Measurements from ENCODE around the gene RERE. TPM values are rescaled to one million over a fixed set of nuclear protein-coding genes. Genes with fewer than 3 reads are reported as not detected.

The RERE gene
- total and polyA plus RNA-seq, 7 donors: 19.2 to 148 (median 90.6) TPM

GRCh38 chr1:8584316-8584715, 233.1 kb downstream of the RERE start:
- Histone ChIP-seq H3K4me1 (peaks cover 0 to under 1% (median 0%) of the 10 kb centered on the region in 4 donors), H3K27ac (no peak overlapping the region), H3K4me3 (no peak overlapping the region), H3K27me3 (no peaks in the 10 kb centered on the region), H3K9me3 (no peaks in the 10 kb centered on the region), H3K36me3 (no peaks in the 10 kb centered on the region)
- TF ChIP-seq EP300 (IDR thresholded peaks at IDR 0.05): no peak
- no peak for TF ChIP-seq POLR2A (IDR thresholded peaks at IDR 0.05)
- TF ChIP-seq POLR2AphosphoS5 (IDR thresholded peaks at IDR 0.05): no peak
- no peak for TF ChIP-seq CTCF (IDR thresholded peaks at IDR 0.05)
- WGBS, 2 donors: 84 to 93% methylated on average over 3 of the region's 3 CpGs
- DNase-seq: no peak
- intact Hi-C loops (cut with DNase I): no loop called here

GRCh38 chr1:8583031-8583430, 234.4 kb downstream of the RERE start:
- H3K4me1 ChIP-seq: no peaks in the 10 kb centered on the region
- DNase-seq: no peak
- TF ChIP-seq CTCF (IDR thresholded peaks at IDR 0.05) (no peak), POLR2AphosphoS5 (IDR thresholded peaks at IDR 0.05) (no peak), POLR2A (IDR thresholded peaks at IDR 0.05) (no peak), EP300 (IDR thresholded peaks at IDR 0.05) (no peak)
- no peaks in the 10 kb centered on the region for H3K9me3 ChIP-seq
- H3K27me3 ChIP-seq: no peaks in the 10 kb centered on the region
- H3K36me3 ChIP-seq: no peaks in the 10 kb centered on the region
- no peak overlapping the region for H3K27ac ChIP-seq
- intact Hi-C loops (cut with DNase I): no loop called here
- H3K4me3 ChIP-seq: no peak overlapping the region
- 87% methylated on average over 3 of the region's 3 CpGs for WGBS, 2 donors

- no peaks in the 10 kb centered on the region for H3K9me3 ChIP-seq
- H3K27me3 ChIP-seq: no peaks in the 10 kb centered on the region
- intact Hi-C loops (cut with DNase I): no loop called here
- H3K4me1 ChIP-seq: no peaks in the 10 kb centered on the region
- WGBS, 2 donors: 92 to 93% methylated on average over 4 of the region's 4 CpGs
- DNase-seq: no peak
- no peak for TF ChIP-seq POLR2A (IDR thresholded peaks at IDR 0.05)
- no peak for TF ChIP-seq EP300 (IDR thresholded peaks at IDR 0.05)
- no peak for TF ChIP-seq POLR2AphosphoS5 (IDR thresholded peaks at IDR 0.05)
- no peak for TF ChIP-seq CTCF (IDR thresholded peaks at IDR 0.05)
- no peaks in the 10 kb centered on the region for H3K36me3 ChIP-seq
- no peak overlapping the region for H3K4me3 ChIP-seq
- H3K27ac ChIP-seq: no peak overlapping the region
These were observed 236.9 kb downstream of the RERE start for GRCh38 chr1:8580566-8580965.

GRCh38 chr1:8578936-8579335, 238.5 kb downstream of the RERE start:
- TF ChIP-seq POLR2A (IDR thresholded peaks at IDR 0.05) (no peak), CTCF (IDR thresholded peaks at IDR 0.05) (no peak), POLR2AphosphoS5 (IDR thresholded peaks at IDR 0.05) (no peak), EP300 (IDR thresholded peaks at IDR 0.05) (no peak)
- 93 to 95% methylated on average over 5 of the region's 5 CpGs for WGBS, 2 donors

GRCh38 chr1:8578132-8578877, 239.1 kb downstream of the RERE start:
- Histone ChIP-seq H3K4me3 (no peak overlapping the region), H3K36me3 (no peaks in the 10 kb centered on the region), H3K27ac (no peak overlapping the region), H3K27me3 (no peaks in the 10 kb centered on the region), H3K4me1 (no peaks in the 10 kb centered on the region), H3K9me3 (no peaks in the 10 kb centered on the region)
- no peak for DNase-seq
- TF ChIP-seq CTCF (IDR thresholded peaks at IDR 0.05) (no peak), POLR2A (IDR thresholded peaks at IDR 0.05) (no peak), POLR2AphosphoS5 (IDR thresholded peaks at IDR 0.05) (no peak), EP300 (IDR thresholded peaks at IDR 0.05) (no peak)
- 93 to 94% methylated on average over 2 of the region's 2 CpGs for WGBS, 2 donors
- intact Hi-C loops (cut with DNase I): no loop called here

More at GRCh38 chr1:8578936-8579335, 238.5 kb downstream of the RERE start:
- no peaks in the 10 kb centered on the region for H3K36me3 ChIP-seq
- no peaks in the 10 kb centered on the region for H3K27me3 ChIP-seq
- H3K4me3 ChIP-seq: no peak overlapping the region
- DNase-seq: no peak
- H3K9me3 ChIP-seq: no peaks in the 10 kb centered on the region
- no peaks in the 10 kb centered on the region for H3K4me1 ChIP-seq
- intact Hi-C loops (cut with DNase I): no loop called here
- no peak overlapping the region for H3K27ac ChIP-seq
